Measurements from ENCODE around the gene SPATA6L.
"Not testable (repeated sequence)": the region's sequence is repeated elsewhere in the genome, so short reads cannot be mapped to it uniquely, and the experiment has no call there.

DNA sequence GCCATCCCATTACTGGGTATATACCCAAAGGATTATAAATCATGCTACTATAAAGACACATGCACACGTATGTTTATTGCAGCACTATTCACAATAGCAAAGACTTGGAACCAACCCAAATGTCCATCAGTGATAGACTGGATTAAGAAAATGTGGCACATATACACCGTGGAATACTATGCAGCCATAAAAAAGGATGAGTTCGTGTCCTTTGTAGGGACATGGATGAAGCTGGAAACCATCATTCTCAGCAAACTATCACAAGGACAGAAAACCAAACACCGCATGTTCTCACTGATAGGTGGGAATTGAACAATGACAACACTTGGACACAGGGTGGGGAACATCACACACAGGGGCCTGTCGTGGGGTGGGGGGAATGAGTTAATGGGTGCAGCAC is 5.6 kb downstream of the SPATA6L start:
- not testable (repeated sequence) for TF ChIP-seq POLR2A (IDR thresholded peaks at IDR 0.05)
- TF ChIP-seq, protein P1, sequence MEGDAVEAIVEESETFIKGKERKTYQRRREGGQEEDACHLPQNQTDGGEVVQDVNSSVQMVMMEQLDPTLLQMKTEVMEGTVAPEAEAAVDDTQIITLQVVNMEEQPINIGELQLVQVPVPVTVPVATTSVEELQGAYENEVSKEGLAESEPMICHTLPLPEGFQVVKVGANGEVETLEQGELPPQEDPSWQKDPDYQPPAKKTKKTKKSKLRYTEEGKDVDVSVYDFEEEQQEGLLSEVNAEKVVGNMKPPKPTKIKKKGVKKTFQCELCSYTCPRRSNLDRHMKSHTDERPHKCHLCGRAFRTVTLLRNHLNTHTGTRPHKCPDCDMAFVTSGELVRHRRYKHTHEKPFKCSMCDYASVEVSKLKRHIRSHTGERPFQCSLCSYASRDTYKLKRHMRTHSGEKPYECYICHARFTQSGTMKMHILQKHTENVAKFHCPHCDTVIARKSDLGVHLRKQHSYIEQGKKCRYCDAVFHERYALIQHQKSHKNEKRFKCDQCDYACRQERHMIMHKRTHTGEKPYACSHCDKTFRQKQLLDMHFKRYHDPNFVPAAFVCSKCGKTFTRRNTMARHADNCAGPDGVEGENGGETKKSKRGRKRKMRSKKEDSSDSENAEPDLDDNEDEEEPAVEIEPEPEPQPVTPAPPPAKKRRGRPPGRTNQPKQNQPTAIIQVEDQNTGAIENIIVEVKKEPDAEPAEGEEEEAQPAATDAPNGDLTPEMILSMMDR (IDR thresholded peaks at IDR 0.05) = not testable (repeated sequence)
